GM21619 (cell line): ENCODE data around the gene HK3.

Source experiments
- ATAC-seq: cut with Tn5 transposase; IDR thresholded peaks from one replicate; pipeline ENCODE4 v1.9.1; 2021; ENCODE audit not compliant: unreplicated experiment

The HK3 gene

GRCh38 chr5:176902911-176903664, 3.9 kb upstream of the HK3 start:
- no peak for ATAC-seq

GRCh38 chr5:176902102-176902814, 3.1 kb upstream of the HK3 start:
- no peak for ATAC-seq

GRCh38 chr5:176901260-176902101, 2.3 kb upstream of the HK3 start:
- ATAC-seq: peak; percentile 53

GRCh38 chr5:176900780-176901204, 1.6 kb upstream of the HK3 start:
- no peak for ATAC-seq

GRCh38 chr5:176899946-176900779, 1.0 kb upstream of the HK3 start:
- no peak for ATAC-seq

- ATAC-seq: no peak
Measured at GRCh38 chr5:176897263-176897662, 1.9 kb downstream of the HK3 start.

GRCh38 chr5:176895831-176896230, 3.3 kb downstream of the HK3 start:
- ATAC-seq: no peak

- ATAC-seq: no peak
Measured at GRCh38 chr5:176894298-176894697, 4.8 kb downstream of the HK3 start.

GRCh38 chr5:176892663-176893062, 6.5 kb downstream of the HK3 start:
- ATAC-seq: no peak

GRCh38 chr5:176891331-176891958, 7.7 kb downstream of the HK3 start:
- no peak for ATAC-seq

GRCh38 chr5:176890455-176891330, 8.5 kb downstream of the HK3 start:
- no peak for ATAC-seq

- ATAC-seq: no peak
Measured at GRCh38 chr5:176889321-176890280, 9.5 kb downstream of the HK3 start.

- no peak for ATAC-seq
Measured at GRCh38 chr5:176888865-176889165, 10.3 kb downstream of the HK3 start.

- ATAC-seq: no peak
Measured at GRCh38 chr5:176888016-176888864, 10.9 kb downstream of the HK3 start.

- ATAC-seq: no peak
Measured at GRCh38 chr5:176887252-176887849, 11.8 kb downstream of the HK3 start.

- no peak for ATAC-seq
Measured at GRCh38 chr5:176886336-176887251, 12.6 kb downstream of the HK3 start.
